LHCN-M2 (cell line): Measurements from ENCODE around the gene MB. TPM values are rescaled to one million over a fixed set of nuclear protein-coding genes. Genes with fewer than 3 reads are reported as not detected.
"Not testable (repeated sequence)": the region's sequence is repeated elsewhere in the genome, so short reads cannot be mapped to it uniquely, and the experiment has no call there.

Experiments used
- DNase-seq: peaks from one replicate; pipeline ENCODE4 v3.0.0-alpha.2; 2012; ENCODE audit warnings: low read depth
- total RNA-seq: library from RNA; depleted of rRNA; stranded (reverse); fragments of >200 nt; gene quantifications from 2 replicates; pipeline ENCODE4 v1.2.3, GENCODE V29; 2014

Gene MB
- total RNA-seq, 1 experiment from 2014 or later = not detected

GRCh38 chr22:35638001-35638400 lies 20.9 kb upstream of the MB start:
- no peak for DNase-seq

GRCh38 chr22:35637254-35637653 lies 20.1 kb upstream of the MB start:
- no peak for DNase-seq

GRCh38 chr22:35634943-35635540 lies 17.9 kb upstream of the MB start:
- DNase-seq = peak; percentile 26

- DNase-seq = peak; percentile 27
Measured at GRCh38 chr22:35634015-35634414, 16.9 kb upstream of the MB start.

GRCh38 chr22:35633520-35633919 lies 16.4 kb upstream of the MB start:
- no peak for DNase-seq

- DNase-seq = no peak
Measured at GRCh38 chr22:35632935-35633334, 15.8 kb upstream of the MB start.

- DNase-seq = peak; percentile 41
Measured at GRCh38 chr22:35631597-35631996, 14.5 kb upstream of the MB start.

GRCh38 chr22:35630891-35631290 lies 13.8 kb upstream of the MB start:
- no peak for DNase-seq

GRCh38 chr22:35630387-35630793 lies 13.3 kb upstream of the MB start:
- DNase-seq = peak; percentile 59

- DNase-seq = peak; percentile 99
Measured at GRCh38 chr22:35629406-35630216, 12.5 kb upstream of the MB start.

- no peak for DNase-seq
Measured at GRCh38 chr22:35628732-35629131, 11.6 kb upstream of the MB start.

GRCh38 chr22:35627267-35628041 lies 10.3 kb upstream of the MB start:
- DNase-seq = peak; percentile 90

- no peak for DNase-seq
Measured at GRCh38 chr22:35625763-35626432, 8.8 kb upstream of the MB start.

GRCh38 chr22:35624547-35624946 lies 7.4 kb upstream of the MB start:
- DNase-seq = no peak

GRCh38 chr22:35623885-35624284 lies 6.8 kb upstream of the MB start:
- not testable (repeated sequence) for DNase-seq

- no peak for DNase-seq
Measured at GRCh38 chr22:35622191-35622913, 5.2 kb upstream of the MB start.

GRCh38 chr22:35621451-35621850 lies 4.3 kb upstream of the MB start:
- DNase-seq = no peak

GRCh38 chr22:35620624-35621251 lies 3.6 kb upstream of the MB start:
- DNase-seq = peak; percentile 40

GRCh38 chr22:35619336-35620094 lies 2.4 kb upstream of the MB start:
- DNase-seq = no peak
